ENCODE results near the gene ADRA2B.

ADRA2B gene

GRCh38 chr2:96135171-96135570 lies 18.8 kb upstream of the ADRA2B start:
- Histone ChIP-seq H4K20me1 (peaks cover 0 to 12% (median 0%) of the 10 kb centered on the region in 11 experiments; a peak in 4 of 22 replicates), H3K9me3 (replicated peaks in 1 of 11) (no peaks in the 10 kb centered on the region), H3K4me3 (no peak overlapping the region), H3K4me1 (peaks cover 0 to 36% (median 5%) of the 10 kb centered on the region in 10 experiments; a peak in 7 of 20 replicates), H3K27ac (no peak overlapping the region), H3K36me3 (no peaks in the 10 kb centered on the region), H3K4me2 (no peak overlapping the region), H3K27me3 (no peaks in the 10 kb centered on the region), H3K9ac (no peak overlapping the region; a peak in 1 of 22 replicates)
- no peak for TF ChIP-seq Cebpa-rat (IDR thresholded peaks at IDR 0.05)

DNA sequence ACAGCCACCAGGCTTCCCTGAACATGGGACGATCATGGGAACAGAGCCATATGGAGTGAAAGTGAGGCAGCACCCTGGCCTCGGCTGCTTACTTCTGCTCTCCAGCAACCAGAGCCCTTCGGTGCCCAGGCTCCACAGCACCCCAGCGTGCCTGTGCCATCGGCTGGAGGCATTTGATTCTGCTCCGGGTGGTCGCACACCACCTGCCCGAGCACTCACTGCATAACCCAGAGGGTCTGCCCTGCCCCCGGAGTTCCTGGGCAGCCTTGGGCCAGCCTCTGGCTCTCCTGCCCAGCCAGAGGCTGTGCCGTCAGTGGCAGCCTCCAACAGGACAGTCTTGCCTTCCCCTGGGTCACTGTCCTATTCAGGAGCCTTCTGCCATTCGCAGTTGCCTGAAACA lies 18.1 kb upstream of the ADRA2B start:
- 0 out of 22 replicates have a peak overlapping the region, but pooled peaks of 2 of the 11 experiments have one; percentile 7 to 10 for H3K4me2 ChIP-seq
- no peaks in the 10 kb centered on the region for H3K36me3 ChIP-seq
- no peaks in the 10 kb centered on the region for H3K9me3 ChIP-seq (replicated peaks in 1 of 11)
- no peak for TF ChIP-seq Cebpa-rat (IDR thresholded peaks at IDR 0.05)
- H3K27me3 ChIP-seq = no peaks in the 10 kb centered on the region
- H3K27ac ChIP-seq = no peak overlapping the region
- H3K4me3 ChIP-seq = no peak overlapping the region
- peaks cover 0 to 38% (median 5%) of the 10 kb centered on the region in 10 experiments; a peak in 7 of 20 replicates for H3K4me1 ChIP-seq
- H3K9ac ChIP-seq = no peak overlapping the region
- peaks cover 0 to 12% (median 0%) of the 10 kb centered on the region in 11 experiments; a peak in 4 of 22 replicates for H4K20me1 ChIP-seq

- no peak overlapping the region for H3K4me2 ChIP-seq
- no peaks in the 10 kb centered on the region for H4K20me1 ChIP-seq
- H3K9ac ChIP-seq = no peak overlapping the region
- no peaks in the 10 kb centered on the region for H3K9me3 ChIP-seq (replicated peaks in 1 of 11)
- no peak overlapping the region for H3K4me3 ChIP-seq
- H3K27me3 ChIP-seq = no peaks in the 10 kb centered on the region
- no peak overlapping the region for H3K27ac ChIP-seq
- no peaks in the 10 kb centered on the region for H3K36me3 ChIP-seq
- no peak for TF ChIP-seq Cebpa-rat (IDR thresholded peaks at IDR 0.05)
- H3K4me1 ChIP-seq = peaks cover 0 to 27% (median 5%) of the 10 kb centered on the region in 10 experiments; a peak in 7 of 20 replicates
Observed at GRCh38 chr2:96131813-96132745, 15.7 kb upstream of the ADRA2B start.

DNA sequence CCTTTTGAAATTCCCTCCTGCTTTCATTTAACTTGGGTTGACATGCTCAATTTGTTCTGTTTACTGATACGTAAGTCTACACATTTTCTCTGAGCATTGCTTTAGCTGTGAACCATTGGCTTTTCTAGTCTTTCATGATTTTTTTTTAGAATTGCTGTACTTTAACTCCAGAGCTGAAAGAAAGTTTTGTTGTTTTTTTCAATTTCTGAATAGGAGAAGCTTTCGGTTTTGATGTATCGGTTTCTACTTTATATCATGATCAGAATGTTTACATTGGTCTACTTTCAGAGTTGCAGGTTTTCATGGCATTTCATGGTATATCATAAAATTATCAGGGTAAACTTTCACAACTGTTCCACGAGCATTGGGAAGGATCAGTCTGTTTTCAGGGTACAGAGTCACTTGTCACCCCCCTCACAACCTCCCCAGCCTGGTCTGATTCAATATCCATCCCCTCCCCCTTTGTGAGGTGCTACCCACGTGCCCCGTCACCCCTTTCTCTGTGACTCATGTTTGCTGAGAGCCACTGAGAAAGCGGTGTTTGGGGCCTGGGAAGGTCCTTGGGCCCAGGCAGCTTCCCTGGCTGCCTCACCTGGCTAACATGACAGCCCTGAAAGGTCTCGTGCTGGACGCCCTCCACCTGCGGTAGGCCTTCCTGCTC lies 14.9 kb upstream of the ADRA2B start:
- no peaks in the 10 kb centered on the region for H4K20me1 ChIP-seq
- no peaks in the 10 kb centered on the region for H3K36me3 ChIP-seq
- H3K27me3 ChIP-seq = no peaks in the 10 kb centered on the region
- no peak overlapping the region for H3K27ac ChIP-seq
- peaks cover 0 to 19% (median 2%) of the 10 kb centered on the region in 10 experiments; a peak in 7 of 20 replicates for H3K4me1 ChIP-seq
- no peak overlapping the region for H3K4me2 ChIP-seq
- no peak for TF ChIP-seq Cebpa-rat (IDR thresholded peaks at IDR 0.05)
- H3K4me3 ChIP-seq = no peak overlapping the region
- H3K9ac ChIP-seq = no peak overlapping the region
- H3K9me3 ChIP-seq (replicated peaks in 1 of 11) = no peaks in the 10 kb centered on the region

DNA sequence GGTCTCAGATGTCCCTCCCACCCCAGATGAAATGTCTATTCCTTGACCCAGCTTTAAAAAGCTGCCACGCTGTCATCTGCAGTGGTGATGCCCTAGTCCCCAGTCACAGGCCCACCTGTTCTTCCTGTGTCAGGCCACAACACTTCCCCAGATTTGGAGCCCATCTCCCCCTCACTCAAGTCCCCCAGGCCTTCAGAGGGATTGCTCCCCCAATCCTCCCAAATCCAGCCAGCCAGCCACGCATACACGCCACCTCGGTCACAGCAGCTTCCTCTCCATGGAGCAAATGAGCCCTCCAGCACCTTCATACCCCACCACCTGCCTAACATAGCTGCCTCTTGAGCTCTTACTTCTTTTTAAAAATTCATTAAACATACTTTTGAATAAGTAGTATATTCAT lies 14.1 kb upstream of the ADRA2B start:
- no peak overlapping the region for H3K4me2 ChIP-seq

DNA sequence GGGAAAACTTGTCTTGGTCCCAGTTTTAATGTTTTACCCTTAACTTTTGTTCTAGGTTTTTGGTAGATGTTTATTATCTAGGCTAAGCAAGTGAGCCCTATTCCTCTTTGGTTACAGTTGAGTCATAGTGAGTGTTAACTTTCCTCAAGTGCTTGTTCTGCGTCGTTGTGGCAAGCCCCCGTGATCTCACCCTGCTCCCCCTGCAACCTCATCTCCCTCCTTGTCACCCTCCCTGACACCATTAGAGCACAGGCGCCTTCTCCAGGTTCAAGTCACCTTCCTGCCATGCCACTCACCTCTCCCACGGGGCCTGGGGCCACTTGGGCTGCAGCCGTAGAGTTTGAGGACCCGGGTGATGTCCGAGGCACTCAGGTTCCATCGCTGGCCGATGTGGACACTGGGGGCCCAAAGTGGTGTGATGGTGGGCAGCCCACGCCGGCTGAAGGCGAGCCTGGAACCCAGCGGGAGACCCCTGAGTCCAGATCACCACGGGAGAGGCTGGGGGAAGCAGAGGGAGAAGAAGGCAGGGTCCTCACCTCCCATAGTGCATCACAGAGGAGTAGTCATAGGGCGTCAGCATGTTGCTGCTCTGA lies 13.3 kb upstream of the ADRA2B start:
- H4K20me1 ChIP-seq = no peaks in the 10 kb centered on the region
- no peak overlapping the region for H3K9ac ChIP-seq
- H3K9me3 ChIP-seq (replicated peaks in 1 of 11) = no peaks in the 10 kb centered on the region
- no peak overlapping the region for H3K4me2 ChIP-seq
- H3K27ac ChIP-seq = no peak overlapping the region
- H3K4me1 ChIP-seq = peaks cover 0 to 14% (median 0%) of the 10 kb centered on the region in 10 experiments; a peak in 6 of 20 replicates
- no peak for TF ChIP-seq Cebpa-rat (IDR thresholded peaks at IDR 0.05)
- H3K27me3 ChIP-seq = no peaks in the 10 kb centered on the region
- H3K4me3 ChIP-seq = no peak overlapping the region
- no peaks in the 10 kb centered on the region for H3K36me3 ChIP-seq

More for the DNA sequence above, 14.1 kb upstream of the ADRA2B start:
- no peaks in the 10 kb centered on the region for H3K27me3 ChIP-seq
- TF ChIP-seq Cebpa-rat (IDR thresholded peaks at IDR 0.05) = no peak
- no peaks in the 10 kb centered on the region for H3K9me3 ChIP-seq (replicated peaks in 1 of 11)
- H3K27ac ChIP-seq = no peak overlapping the region
- no peaks in the 10 kb centered on the region for H4K20me1 ChIP-seq
- peaks cover 0 to 16% (median 0%) of the 10 kb centered on the region in 10 experiments; a peak in 6 of 20 replicates for H3K4me1 ChIP-seq
- H3K36me3 ChIP-seq = no peaks in the 10 kb centered on the region
- no peak overlapping the region for H3K9ac ChIP-seq
- H3K4me3 ChIP-seq = no peak overlapping the region

- Histone ChIP-seq H3K4me3 (no peak overlapping the region), H3K9ac (no peak overlapping the region), H3K9me3 (replicated peaks in 1 of 11) (no peaks in the 10 kb centered on the region), H3K36me3 (no peaks in the 10 kb centered on the region), H3K27me3 (no peaks in the 10 kb centered on the region), H3K4me2 (no peak overlapping the region), H3K27ac (no peak overlapping the region), H4K20me1 (no peaks in the 10 kb centered on the region), H3K4me1 (peaks cover 0 to 5% (median 0%) of the 10 kb centered on the region in 10 experiments; a peak in 4 of 20 replicates)
- TF ChIP-seq Cebpa-rat (IDR thresholded peaks at IDR 0.05) = no peak
Observed at GRCh38 chr2:96128456-96128855, 12.1 kb upstream of the ADRA2B start.

DNA sequence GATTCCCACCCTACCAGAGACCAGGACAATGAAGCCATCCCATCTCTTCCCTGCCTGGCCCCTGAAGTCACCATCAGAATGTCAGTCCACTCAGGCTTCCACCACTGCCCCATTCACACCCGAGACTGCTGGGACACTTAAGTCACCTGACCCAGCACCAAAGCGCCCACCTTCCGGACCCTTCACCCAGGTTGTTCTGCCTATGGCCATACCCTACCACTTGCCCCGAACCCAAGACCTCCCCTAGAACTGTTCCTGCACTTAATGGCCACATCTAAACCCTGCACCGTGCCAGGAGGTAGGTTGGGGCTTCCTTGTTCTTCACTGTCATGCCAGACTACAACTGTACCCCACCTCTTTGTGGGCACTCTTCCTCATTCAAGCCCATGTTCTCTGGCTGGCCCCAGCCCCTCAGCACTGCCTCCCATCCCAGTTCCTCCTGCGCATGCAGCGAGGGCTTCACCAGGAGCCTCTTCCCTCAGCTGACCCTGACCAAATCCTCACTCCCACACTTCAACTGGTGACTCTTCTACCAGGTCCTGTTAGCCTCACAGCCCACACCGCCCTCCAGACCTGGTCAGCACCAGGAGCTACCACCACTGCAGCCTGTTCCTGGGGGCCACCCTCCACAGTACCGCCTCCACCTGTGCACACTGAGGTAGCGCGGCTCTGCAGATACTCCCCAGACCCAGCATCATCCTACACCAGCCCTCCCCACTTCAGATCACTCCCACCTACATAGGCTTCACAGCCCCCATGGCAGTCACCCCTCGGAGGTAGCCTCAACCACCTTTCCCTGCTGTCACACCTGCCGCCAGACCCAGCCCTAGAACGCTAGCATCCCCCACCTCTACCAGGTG lies 8.3 kb upstream of the ADRA2B start:
- Histone ChIP-seq H3K4me2 (no peak overlapping the region), H4K20me1 (no peaks in the 10 kb centered on the region), H3K27me3 (no peaks in the 10 kb centered on the region), H3K9ac (no peak overlapping the region), H3K4me1 (peaks cover 11 to 25% (median 15%) of the 10 kb centered on the region in 10 experiments), H3K27ac (no peak overlapping the region), H3K9me3 (replicated peaks in 1 of 11) (no peaks in the 10 kb centered on the region), H3K36me3 (no peaks in the 10 kb centered on the region), H3K4me3 (no peak overlapping the region)
- no peak for TF ChIP-seq Cebpa-rat (IDR thresholded peaks at IDR 0.05)

Data from BLaER1 treated with 17β-estradiol and CSF1 and Interleukin-3, amounts not matched to agents 10 nM and 100 nM (cell line).